Activated T-cell treated with anti-CD3 and anti-CD28 coated beads for 24 hours (primary cell): ENCODE measurements around the gene GNAT1.

Experiments
- DNase-seq: peaks from one replicate; pipeline ENCODE4 v3.0.0-alpha.2; 2020; ENCODE audit warnings: low read depth

The GNAT1 gene

GRCh38 chr3:50190936-50191660 lies at the start of gene GNAT1:
TSS of gene GNAT1 (plus strand) at chr3:50191610. CDS start at chr3:50191726, 116 bp downstream.
- DNase-seq, result no peak

- no peak for DNase-seq
Measured at GRCh38 chr3:50146316-50146901, 45.0 kb upstream of the GNAT1 start.

- DNase-seq, result no peak
Measured at GRCh38 chr3:50147016-50147415, 44.4 kb upstream of the GNAT1 start.

- no peak for DNase-seq
Measured at GRCh38 chr3:50147447-50147846, 44.0 kb upstream of the GNAT1 start.

- DNase-seq, result no peak
Measured at GRCh38 chr3:50147861-50148260, 43.5 kb upstream of the GNAT1 start.

DNA sequence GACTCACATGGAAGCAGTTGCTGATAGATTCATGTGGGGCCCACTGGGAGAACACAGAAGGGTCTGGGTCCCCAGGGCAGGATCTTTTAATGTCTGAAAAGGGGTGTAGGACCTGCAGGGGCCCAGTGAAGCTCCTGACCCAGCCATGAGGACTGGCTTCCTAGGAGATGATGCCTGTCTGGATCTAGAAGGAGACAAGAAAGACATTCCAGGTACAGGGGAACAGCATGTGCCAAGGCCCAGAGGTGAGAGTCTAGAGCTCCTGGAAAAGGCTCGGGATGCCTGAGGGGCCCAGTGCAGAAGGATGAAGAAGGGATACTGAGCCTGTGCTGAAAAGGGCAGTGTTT lies 41.0 kb upstream of the GNAT1 start:
- DNase-seq, result no peak

- DNase-seq, result no peak
Measured at GRCh38 chr3:50150863-50151686, 40.3 kb upstream of the GNAT1 start.

- DNase-seq, result no peak
Measured at GRCh38 chr3:50151728-50152127, 39.7 kb upstream of the GNAT1 start.

GRCh38 chr3:50153782-50154475 lies 37.5 kb upstream of the GNAT1 start:
- no peak for DNase-seq

DNA sequence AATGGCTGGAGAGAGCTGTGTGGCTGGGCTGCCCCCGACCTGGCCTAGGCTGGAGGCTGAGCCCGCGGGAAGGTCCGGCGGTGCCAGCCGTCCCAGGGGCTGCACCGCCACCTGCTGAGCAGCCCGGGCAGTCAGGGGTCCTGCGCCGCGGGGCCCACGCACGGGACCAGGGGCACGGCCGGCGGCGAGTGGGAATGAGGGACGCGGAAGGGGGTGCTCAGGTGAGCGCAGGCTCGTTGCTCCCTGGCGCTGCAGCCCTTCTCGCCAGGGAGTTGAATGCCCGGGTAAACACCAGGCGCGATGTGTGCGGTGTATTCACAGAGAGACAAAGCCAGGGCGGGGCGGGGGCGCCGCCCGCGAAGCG lies 37.0 kb upstream of the GNAT1 start:
- no peak for DNase-seq

DNA sequence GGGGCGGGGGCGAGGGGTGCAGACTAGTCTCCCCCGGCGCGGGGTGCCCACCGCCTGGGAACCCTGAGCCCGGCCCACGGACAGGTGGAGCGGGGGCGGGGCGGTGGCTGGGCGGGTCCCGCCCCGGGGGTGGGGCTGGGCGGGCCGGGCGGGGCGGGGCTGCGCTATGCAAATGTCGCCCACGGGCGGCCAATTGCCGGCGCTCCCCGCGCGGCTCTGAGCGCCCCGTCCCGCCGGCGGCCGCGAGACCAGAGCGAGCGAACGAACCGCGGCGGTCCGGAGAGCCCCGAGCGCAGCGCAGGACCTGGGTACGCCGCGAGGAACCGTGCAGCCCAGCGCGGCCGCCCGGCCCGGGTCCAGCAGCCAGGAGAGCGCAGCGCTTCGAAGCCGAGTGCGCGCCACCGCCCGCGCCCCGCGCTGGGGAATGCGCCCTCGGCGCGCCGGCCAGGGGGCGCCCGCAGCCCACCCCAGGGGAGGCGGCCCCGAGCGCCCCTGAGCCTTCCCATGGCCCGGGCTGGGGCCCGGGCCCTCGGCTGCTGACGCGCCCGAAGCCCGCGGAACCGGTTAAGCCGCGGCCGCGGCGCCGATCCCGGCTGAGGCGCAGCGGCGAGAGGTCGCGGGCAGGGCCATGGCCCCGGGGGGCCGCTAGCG lies 36.4 kb upstream of the GNAT1 start, which contains the start of gene SEMA3F:
Gene SEMA3F, plus strand, starts transcription at position 485 of the 651 bp plus-strand sequence. CDS start 4,299 bp downstream, outside the sequence.
- DNase-seq, result peak; percentile 53

DNA sequence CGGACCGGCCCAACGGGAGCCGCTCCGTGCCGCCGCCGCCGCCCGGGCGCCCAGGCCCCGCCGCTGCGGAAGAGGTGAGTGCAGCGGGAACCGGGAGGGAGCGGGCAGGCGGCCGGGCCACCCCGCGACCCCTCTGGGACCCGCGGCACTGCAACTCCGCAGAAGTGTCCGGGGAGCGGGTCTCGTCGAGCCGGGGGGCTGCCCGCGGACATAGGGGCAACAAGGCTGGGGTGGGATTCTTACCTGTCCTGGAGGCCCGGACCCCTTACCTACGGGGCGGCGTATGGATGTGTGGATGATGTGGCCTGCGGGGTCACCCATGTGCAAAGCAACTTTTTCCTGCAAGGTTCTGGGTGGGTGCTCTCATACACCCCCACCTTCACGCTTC lies 35.9 kb upstream of the GNAT1 start:
- DNase-seq, result no peak

GRCh38 chr3:50155891-50156290 lies 35.5 kb upstream of the GNAT1 start:
- no peak for DNase-seq

GRCh38 chr3:50156549-50157493 lies 34.6 kb upstream of the GNAT1 start:
- no peak for DNase-seq

DNA sequence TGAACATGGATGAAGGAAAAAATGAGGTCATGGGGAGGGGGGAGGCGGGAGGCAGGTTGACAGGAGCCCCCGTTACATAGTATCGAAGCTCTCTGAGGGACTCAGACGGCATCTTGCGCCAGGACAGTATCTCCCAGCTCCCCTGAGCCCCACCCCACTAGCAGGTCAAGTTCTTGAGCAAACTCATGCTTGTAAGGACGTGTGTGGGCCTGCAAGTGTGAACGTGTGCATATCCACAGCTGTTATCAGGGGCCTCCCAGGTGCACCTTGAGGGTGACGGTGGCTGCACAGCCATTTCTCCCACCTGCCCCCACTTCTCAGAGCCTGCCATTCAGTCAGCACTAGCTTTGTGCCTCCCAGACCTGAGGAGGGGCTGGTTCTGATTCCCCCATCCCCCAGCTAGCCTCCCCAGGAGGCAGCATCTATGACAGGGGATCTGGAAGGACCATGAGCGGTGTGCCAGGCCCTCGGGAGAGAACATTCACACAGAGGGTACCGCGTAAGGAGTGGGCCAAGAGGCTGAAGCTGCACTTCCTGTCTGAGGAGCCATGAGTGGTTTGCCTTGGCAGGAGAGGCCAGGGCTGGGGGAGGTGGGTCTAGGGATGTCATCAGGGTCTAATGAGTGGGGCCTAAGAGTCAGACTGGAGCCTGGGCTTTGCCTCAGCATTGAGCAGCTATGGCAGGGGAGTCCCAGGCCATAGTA lies 33.4 kb upstream of the GNAT1 start:
- no peak for DNase-seq

DNA sequence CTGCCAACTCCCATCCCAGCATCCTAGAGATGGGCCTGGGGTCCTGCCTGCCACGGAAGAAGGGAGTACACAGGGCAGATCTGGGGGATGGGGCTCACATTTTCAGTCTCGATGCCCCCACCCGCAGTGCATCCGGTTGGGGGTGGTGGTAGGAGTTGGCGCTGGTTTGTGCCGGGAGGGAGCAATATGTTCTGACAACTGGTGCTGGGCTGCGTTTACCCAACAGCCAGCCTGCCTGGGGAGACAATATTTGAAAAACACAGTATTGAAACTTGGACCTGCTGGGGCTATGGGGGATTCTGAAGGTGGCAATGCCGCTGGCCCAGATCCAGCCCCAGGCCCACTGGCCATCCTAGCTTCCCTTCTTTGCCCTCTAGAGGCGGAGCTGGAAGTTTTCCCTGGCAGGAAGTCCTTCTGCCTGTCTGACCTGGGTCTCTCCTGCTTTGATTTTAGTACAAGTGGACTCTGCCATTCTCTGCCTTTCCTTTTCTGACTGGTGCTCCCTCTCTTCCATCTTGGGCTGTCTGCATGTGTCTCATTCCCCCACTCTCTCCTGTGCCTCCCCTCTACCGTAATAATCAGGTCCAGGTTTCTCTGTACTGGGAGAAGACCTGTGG lies 32.8 kb upstream of the GNAT1 start:
- DNase-seq, result no peak

DNA sequence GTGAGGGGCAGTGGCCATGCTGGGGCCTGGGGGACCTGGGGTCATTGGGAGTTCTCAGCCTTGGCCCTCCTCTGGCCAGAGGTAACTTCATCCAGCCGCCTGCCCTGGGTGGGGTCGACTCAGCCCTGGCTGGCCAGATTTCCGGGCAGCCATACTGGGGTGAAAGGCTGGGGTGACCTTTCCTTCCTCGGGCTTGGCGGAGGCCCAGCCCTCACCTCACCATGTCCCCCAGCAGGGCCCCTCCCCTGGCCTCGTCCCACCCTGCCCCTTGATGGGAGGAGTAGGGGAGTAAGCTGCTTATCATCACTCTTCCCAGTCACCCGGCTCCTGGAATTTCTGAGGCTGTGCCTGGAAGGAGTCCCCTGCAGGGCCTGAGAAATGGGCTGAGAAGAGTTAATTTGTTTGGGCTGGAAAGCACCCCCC lies 30.8 kb upstream of the GNAT1 start:
- DNase-seq, result no peak

DNA sequence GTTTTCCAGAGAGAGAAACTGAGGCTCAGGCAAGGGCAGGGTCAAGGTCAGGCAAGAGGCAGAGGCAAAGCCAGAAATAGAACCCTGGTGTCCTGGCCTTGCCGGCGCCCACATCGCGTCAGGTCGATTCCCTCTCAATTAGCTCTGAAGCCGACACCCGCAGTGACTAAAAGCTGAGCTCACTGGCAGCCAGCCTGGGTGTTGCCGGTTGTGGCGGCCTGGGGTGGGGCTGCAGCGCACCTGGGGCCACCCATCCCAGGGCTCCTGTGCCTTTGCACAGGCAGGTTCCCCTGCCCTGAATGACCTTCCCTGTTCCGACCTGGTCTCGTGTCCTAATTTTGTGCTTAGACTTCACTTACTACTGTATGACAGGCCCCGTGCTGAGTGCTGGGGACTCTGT lies 30.1 kb upstream of the GNAT1 start:
- DNase-seq, result no peak

DNA sequence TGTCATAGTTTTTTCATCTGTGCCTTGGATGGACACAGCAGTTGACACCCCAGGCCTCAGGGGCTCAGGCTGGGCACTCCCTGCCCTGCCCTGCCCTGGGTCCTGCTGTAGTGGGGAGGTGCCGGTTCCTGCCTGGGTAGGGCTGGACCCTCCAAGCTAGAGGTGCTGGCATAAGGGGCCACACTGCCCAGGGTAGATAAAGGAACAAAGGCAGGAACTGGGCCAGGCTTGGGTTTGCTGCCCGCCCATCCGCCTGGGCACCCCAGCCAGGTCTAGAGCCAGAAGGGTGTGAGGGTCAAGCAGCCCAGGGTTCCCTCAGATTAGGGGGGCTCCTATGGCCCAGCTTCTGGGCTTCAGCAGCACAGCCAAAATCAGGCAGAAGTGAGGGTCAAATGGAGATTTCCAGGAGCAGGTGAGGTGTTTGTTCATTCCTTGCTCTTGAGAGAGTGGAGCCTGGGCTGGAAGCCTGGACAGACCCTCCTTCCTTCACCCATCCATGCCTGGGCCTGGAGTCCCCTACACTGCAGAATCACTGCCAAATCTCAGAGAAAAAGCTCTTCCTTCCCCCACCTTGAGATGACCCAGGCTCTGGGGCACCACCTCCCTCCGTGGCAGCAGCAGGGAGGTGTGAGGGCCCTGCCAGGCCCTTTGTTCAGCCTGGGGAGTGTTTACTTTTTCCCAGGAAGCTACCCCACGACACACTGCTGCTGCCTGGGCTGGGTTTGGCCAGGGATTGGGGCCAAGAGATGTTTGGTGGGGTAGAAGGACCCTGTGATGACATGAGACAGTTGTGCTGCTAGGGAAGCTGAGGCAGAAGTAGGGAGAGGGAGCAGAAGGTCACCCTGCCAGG lies 29.2 kb upstream of the GNAT1 start:
- no peak for DNase-seq
